ENCODE results near the gene MAFG. TPM values are rescaled to one million over a fixed set of nuclear protein-coding genes. Genes with fewer than 3 reads are reported as not detected.

The MAFG gene
- total and polyA plus RNA-seq, 2 of the 13 experiments (the other 11 are each of a cell fraction or from before 2014, with no cell fraction given) = 14.5 to 20.0 TPM

- TF ChIP-seq, protein P1, sequence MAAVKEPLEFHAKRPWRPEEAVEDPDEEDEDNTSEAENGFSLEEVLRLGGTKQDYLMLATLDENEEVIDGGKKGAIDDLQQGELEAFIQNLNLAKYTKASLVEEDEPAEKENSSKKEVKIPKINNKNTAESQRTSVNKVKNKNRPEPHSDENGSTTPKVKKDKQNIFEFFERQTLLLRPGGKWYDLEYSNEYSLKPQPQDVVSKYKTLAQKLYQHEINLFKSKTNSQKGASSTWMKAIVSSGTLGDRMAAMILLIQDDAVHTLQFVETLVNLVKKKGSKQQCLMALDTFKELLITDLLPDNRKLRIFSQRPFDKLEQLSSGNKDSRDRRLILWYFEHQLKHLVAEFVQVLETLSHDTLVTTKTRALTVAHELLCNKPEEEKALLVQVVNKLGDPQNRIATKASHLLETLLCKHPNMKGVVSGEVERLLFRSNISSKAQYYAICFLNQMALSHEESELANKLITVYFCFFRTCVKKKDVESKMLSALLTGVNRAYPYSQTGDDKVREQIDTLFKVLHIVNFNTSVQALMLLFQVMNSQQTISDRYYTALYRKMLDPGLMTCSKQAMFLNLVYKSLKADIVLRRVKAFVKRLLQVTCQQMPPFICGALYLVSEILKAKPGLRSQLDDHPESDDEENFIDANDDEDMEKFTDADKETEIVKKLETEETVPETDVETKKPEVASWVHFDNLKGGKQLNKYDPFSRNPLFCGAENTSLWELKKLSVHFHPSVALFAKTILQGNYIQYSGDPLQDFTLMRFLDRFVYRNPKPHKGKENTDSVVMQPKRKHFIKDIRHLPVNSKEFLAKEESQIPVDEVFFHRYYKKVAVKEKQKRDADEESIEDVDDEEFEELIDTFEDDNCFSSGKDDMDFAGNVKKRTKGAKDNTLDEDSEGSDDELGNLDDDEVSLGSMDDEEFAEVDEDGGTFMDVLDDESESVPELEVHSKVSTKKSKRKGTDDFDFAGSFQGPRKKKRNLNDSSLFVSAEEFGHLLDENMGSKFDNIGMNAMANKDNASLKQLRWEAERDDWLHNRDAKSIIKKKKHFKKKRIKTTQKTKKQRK (IDR thresholded peaks at IDR 0.05; ENCODE audit: low read length) = no peak
- no peak for TF ChIP-seq REXO4 (CRISPR knock-in tag; IDR thresholded peaks at IDR 0.05; ENCODE audit: borderline replicate concordance)
- no peak for TF ChIP-seq ZNF207 (IDR thresholded peaks at IDR 0.05; ENCODE audit: borderline replicate concordance)
- peak; percentile 80 for TF ChIP-seq HNF4A (CRISPR knock-in tag; IDR thresholded peaks at IDR 0.05)
- TF ChIP-seq ZHX2 (IDR thresholded peaks at IDR 0.05; ENCODE audit: low read depth) = no peak
- TF ChIP-seq ZHX2 (CRISPR knock-in tag; IDR thresholded peaks at IDR 0.05; ENCODE audit: borderline replicate concordance) = no peak
- peak; percentile 62; the same call in 1 of the 2 replicates for TF ChIP-seq ZFY (CRISPR knock-in tag; IDR thresholded peaks at IDR 0.05)
- TF ChIP-seq UBTF (CRISPR knock-in tag; IDR thresholded peaks at IDR 0.05) = peak; percentile 77
- TF ChIP-seq, protein P2, sequence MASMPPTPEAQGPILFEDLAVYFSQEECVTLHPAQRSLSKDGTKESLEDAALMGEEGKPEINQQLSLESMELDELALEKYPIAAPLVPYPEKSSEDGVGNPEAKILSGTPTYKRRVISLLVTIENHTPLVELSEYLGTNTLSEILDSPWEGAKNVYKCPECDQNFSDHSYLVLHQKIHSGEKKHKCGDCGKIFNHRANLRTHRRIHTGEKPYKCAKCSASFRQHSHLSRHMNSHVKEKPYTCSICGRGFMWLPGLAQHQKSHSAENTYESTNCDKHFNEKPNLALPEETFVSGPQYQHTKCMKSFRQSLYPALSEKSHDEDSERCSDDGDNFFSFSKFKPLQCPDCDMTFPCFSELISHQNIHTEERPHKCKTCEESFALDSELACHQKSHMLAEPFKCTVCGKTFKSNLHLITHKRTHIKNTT (CRISPR knock-in tag; IDR thresholded peaks at IDR 0.05) = no peak
- TF ChIP-seq, protein P3, sequence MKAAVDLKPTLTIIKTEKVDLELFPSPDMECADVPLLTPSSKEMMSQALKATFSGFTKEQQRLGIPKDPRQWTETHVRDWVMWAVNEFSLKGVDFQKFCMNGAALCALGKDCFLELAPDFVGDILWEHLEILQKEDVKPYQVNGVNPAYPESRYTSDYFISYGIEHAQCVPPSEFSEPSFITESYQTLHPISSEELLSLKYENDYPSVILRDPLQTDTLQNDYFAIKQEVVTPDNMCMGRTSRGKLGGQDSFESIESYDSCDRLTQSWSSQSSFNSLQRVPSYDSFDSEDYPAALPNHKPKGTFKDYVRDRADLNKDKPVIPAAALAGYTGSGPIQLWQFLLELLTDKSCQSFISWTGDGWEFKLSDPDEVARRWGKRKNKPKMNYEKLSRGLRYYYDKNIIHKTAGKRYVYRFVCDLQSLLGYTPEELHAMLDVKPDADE (CRISPR knock-in tag; IDR thresholded peaks at IDR 0.05) = 0 out of 2 replicates have a peak, but pooled peaks have one; percentile 11
- TF ChIP-seq ZNF572 (CRISPR knock-in tag; IDR thresholded peaks at IDR 0.05) = no peak
- TF ChIP-seq ARNTL (CRISPR knock-in tag; IDR thresholded peaks at IDR 0.05) = peak; percentile 62; the same call in 1 of the 2 replicates
- TF ChIP-seq HOXA5 (CRISPR knock-in tag; IDR thresholded peaks at IDR 0.05) = peak; percentile 72; the same call in 1 of the 2 replicates
- TF ChIP-seq ZNF274 (CRISPR knock-in tag; IDR thresholded peaks at IDR 0.05) = no peak; the same call in 1 of the 2 replicates
- TF ChIP-seq ZNF251 (CRISPR knock-in tag; IDR thresholded peaks at IDR 0.05) = no peak
These were observed 934 bp downstream of the MAFG start (continued) for GRCh38 chr17:81926451-81927151.

All from HepG2 (cell line).